Gastroesophageal sphincter (tissue), 3 donors: ENCODE results near the gene GSG1L2.

Experiments
- CTCF ChIP-seq, 4 experiments: fragments of 200-600 bp in 2 of 4; fragments of 450-650 bp in 2 of 4; sonication (generic) in 1 of 4; IDR thresholded peaks; one replicate each; pipeline ENCODE4 v1.5.1; 2017 to 2019; ENCODE audit warnings: antibody characterized with exemption in 4 of 4, mild to moderate bottlenecking in 2 of 4, moderate library complexity in 2 of 4
- POLR2AphosphoS5 ChIP-seq: sonication (generic); formaldehyde crosslinking; IDR thresholded peaks from one replicate; pipeline ENCODE4 v1.6.1; 2017; ENCODE audit warnings: antibody characterized with exemption

DNA sequence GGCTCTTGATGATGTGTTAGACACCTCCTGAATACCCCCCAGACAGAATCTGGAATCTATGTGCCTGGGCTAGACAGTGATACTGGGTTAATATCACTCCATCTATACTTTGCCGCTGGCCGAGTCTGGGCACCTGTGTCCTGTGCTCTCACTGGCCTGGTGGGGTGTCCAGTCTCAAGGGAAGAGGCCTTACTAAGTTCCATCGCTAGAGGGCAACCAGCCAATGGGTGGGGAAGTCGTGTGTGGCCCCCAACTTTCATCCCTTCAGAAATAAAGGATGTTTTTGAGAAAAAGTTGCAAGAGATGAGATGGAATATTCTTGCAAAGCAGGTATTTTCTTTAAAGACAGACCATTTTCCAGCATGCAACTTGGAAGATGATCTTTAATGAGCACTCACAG, 2.2 kb upstream of the GSG1L2 start:
- no peak for TF ChIP-seq CTCF (IDR thresholded peaks at IDR 0.05)
- no peak for TF ChIP-seq POLR2AphosphoS5
